GM12874 (cell line): ENCODE data around the gene CPNE1.
A peak's percentile ranks its signal among the peaks of the same experiment; 100 is the strongest.

Experiments used
- TF ChIP-seq, protein P1 (sequence below): IDR thresholded peaks from 2 replicates; pipeline ENCODE4 v1.5.1; 2011; ENCODE audit warnings: low read depth, mild to moderate bottlenecking, control low read depth, low read length, moderate library complexity; ENCODE audit not compliant: insufficient read depth

Gene CPNE1

DNA sequence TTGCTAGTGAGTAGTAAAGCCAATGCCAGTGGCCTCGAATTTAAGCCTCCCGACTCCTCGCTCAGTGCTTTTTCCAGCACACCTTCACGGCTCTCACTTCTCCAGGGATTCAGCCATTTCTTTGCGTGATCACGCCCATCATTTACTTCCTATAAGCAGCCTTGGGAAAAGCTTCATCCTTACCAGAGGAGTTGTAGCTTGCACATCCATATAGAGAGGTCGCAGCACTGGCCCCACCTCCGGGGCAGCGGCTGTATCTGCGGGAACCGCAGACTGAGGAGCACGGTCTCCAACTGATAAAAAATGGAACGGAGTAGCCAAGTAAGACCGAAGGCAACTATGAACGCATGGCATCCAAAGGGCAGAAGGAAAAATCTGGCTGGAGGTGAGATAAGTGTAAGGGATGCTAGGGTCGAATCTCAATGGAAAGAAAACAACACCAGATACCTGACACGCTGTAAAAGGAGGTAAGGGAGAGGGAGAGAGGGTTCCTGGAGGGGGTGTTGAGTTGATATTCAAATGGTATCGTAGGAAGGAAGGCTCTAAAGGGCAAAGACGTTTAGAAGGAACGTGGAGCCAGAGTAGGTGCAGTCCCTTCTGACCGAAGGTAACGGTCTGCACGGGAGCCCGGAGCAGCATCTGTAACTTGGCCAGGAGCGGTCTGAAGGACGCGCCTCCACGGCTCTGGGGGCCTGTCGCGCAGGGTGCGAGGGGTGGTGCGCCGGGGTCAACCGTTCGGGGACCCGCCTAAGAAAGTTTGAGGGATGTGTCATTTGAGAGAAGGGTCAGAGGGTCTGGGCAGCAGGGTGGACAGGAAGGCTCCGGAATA is 33.8 kb upstream of the CPNE1 start:
- TF ChIP-seq, protein P1, sequence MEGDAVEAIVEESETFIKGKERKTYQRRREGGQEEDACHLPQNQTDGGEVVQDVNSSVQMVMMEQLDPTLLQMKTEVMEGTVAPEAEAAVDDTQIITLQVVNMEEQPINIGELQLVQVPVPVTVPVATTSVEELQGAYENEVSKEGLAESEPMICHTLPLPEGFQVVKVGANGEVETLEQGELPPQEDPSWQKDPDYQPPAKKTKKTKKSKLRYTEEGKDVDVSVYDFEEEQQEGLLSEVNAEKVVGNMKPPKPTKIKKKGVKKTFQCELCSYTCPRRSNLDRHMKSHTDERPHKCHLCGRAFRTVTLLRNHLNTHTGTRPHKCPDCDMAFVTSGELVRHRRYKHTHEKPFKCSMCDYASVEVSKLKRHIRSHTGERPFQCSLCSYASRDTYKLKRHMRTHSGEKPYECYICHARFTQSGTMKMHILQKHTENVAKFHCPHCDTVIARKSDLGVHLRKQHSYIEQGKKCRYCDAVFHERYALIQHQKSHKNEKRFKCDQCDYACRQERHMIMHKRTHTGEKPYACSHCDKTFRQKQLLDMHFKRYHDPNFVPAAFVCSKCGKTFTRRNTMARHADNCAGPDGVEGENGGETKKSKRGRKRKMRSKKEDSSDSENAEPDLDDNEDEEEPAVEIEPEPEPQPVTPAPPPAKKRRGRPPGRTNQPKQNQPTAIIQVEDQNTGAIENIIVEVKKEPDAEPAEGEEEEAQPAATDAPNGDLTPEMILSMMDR: no peak

DNA sequence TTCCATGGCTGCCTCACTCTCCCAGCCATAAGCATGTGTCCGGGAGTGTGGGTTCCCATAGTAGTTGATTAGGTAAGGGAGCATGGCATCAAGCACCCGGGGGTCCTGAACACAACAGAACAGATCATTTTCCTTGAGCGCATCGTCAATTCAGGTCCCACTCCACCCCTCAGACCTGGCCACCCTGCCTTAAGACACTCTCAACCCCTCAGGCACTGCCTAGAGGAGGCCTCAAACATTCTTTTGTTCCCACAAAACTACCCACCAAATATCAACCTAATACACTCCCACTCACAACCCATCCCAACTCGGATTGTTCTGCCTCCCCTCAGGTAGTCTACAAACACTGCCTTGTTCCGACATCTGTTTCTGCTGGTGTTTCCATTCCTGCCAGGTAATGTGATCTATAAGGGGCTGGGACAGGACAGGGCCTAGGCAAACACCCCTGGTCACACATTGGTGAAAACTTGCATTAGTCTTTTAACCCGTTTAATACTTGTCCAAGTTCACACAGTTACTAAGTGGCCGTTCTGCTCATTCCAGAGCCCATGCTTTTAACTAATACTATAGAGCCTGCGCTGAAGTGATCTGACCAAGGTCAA is 33.1 kb upstream of the CPNE1 start:
- TF ChIP-seq, protein P1: no peak

DNA sequence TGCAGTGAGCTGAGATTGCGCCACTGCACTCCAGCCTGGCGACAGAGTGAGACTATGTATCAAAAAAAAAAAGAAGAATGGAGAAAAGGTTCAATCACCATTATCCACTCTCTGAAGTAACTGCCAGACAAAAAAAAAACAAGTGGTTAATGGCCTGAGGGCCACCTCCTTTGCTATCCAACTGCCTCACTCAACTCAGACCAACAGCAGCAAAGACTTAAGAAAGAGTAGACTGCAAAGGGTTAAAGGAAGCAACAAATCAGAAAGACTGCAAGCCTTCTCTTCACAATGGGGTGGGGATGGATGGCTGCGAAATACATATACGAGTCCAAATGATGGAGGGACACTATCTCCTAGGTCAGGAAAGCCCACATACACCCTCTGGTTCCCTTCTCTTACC is 31.3 kb upstream of the CPNE1 start:
- TF ChIP-seq, protein P1: no peak

DNA sequence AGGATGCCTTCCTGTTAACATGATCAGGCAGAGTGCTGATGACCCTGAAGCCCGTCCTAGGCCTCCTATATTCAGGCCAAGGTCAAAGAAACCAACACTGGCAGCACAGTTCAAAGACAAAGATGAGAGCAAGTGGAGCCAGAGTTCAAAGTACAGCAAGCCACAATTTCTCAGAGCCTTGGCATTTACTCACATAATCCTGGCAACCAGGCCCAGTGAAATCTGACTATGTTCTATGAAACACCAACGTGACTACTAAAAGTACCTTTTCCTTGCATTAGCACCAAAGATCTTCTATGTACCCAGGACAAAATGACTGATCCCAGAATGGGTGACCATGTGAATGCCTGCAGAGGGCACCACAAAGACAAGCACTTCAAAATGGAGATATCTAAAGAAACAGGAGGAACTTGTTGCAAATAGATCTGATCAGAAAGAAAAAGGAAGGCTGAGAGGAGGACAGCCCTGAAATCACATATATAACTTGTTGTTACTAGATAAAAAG is 30.6 kb upstream of the CPNE1 start:
- TF ChIP-seq, protein P1: no peak

DNA sequence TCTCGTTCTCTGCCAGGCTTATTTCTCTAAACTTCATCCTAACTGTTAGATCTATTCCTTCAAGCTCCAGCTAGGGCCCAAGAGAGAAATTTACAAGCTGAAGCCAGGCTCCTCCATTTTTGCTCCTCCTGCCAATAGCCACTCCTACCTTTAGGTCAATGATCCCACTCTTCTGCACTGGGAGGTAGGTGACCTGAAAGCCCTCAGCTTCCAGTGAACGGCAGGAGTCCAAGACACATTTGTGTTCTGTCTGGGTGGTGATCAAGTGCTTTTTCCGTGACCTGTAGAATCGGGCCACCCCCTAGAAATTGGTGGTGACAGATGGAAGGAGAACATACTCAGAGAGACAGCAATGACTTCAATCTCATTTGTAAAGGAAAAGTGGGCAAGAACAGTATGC is 25.6 kb upstream of the CPNE1 start:
- TF ChIP-seq, protein P1: no peak

DNA sequence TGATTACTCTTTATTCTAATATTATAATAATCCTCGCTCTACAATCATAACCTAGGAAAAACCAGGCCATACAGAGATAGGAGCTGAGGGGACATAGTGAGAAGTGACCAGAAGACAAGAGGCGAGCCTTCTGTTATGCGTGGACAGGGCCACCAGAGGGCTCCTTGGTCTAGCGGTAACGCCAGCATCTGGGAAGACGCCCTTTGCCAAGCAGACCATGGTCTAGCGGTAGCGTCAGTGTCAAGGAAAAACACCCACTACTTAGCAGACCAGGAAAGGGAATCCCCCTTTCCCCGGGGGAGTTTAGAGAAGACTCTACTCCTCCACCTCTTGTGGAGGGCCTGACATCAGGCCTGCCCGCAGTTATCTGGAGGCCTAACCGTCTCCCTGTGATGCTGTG is 22.2 kb upstream of the CPNE1 start:
- TF ChIP-seq, protein P1: peak; percentile 8; the same call in 1 of the 2 replicates

DNA sequence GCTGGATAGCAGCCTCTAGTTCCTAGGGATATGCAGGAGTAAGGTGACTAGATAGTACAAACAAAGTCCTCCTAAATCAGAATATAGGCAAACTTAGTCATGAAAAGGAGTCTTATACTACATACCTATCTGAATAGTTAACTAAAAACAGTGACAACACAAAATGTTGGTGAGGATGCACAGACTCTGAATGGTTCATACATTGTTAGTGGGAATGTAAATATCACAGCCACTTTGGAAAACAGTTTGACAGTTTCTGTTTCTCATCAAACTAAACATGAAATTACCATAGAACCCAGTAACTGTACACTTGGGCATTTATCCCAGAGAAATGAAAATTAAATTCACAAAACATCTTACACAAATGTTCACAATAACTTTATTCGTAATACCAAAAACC is 17.3 kb upstream of the CPNE1 start:
- TF ChIP-seq, protein P1: no peak
